Bronchial epithelial cell (primary cell): ENCODE results near the gene TMED8. TPM values are rescaled to one million over a fixed set of nuclear protein-coding genes. Genes with fewer than 3 reads are reported as not detected.

Source experiments
- DNase-seq: peaks from one replicate; pipeline ENCODE4 v3.0.0-alpha.2; 2010; ENCODE audit warnings: low read depth
- FAIRE-seq: peaks from 2 replicates; lab custom pipeline; 2011; peaks lifted over from hg19 to GRCh38; lab: Jason Lieb, UNC
- H3K27me3 ChIP-seq: 2 replicates; pipeline ENCODE4 v1.5.1; 2011; ENCODE audit warnings: low read length; ENCODE audit not compliant: control insufficient read depth, insufficient read depth
- H3K36me3 ChIP-seq: 2 replicates; pipeline ENCODE4 v1.5.1; 2011; ENCODE audit warnings: low read length; ENCODE audit not compliant: control insufficient read depth, insufficient read depth
- H3K4me3 ChIP-seq: 2 replicates; pipeline ENCODE4 v1.5.1; 2011; ENCODE audit warnings: mild to moderate bottlenecking, low read depth, low read length, control low read depth
- CTCF ChIP-seq: IDR thresholded peaks from 2 replicates; pipeline ENCODE4 v1.5.1; 2011; ENCODE audit warnings: mild to moderate bottlenecking, moderate library complexity, low read length, control low read depth, inconsistent platforms; ENCODE audit not compliant: insufficient read depth, severe bottlenecking
- total RNA-seq: library from RNA; depleted of rRNA; stranded (reverse); fragments of >200 nt; gene quantifications from 2 replicates; pipeline ENCODE4 v1.2.1, GENCODE V29; 2014

Gene TMED8
- total RNA-seq, 1 donor from 2014 or later: 6.8 TPM

- TF ChIP-seq CTCF: no peak
- Histone ChIP-seq H3K36me3 (no peaks in the 10 kb centered on the region), H3K4me3 (no peak overlapping the region), H3K27me3 (no peaks in the 10 kb centered on the region)
- DNase-seq (no peak), FAIRE-seq (no peak)
Observed at GRCh38 chr14:77403768-77404167, 26.9 kb upstream of the TMED8 start.

- Histone ChIP-seq H3K27me3 (no peaks in the 10 kb centered on the region), H3K4me3 (no peak overlapping the region), H3K36me3 (no peaks in the 10 kb centered on the region)
- no peak for TF ChIP-seq CTCF
- no peak for FAIRE-seq
- DNase-seq: no peak
Observed at GRCh38 chr14:77400216-77400615, 23.3 kb upstream of the TMED8 start.

- H3K36me3 ChIP-seq: no peaks in the 10 kb centered on the region
- FAIRE-seq: no peak
- TF ChIP-seq CTCF: no peak
Observed at GRCh38 chr14:77390188-77390587, 13.3 kb upstream of the TMED8 start.

GRCh38 chr14:77378701-77379100 is 1.8 kb upstream of the TMED8 start:
- no peaks in the 10 kb centered on the region for H3K36me3 ChIP-seq
- H3K27me3 ChIP-seq: no peaks in the 10 kb centered on the region
- H3K4me3 ChIP-seq: no peak overlapping the region
- DNase-seq (no peak), FAIRE-seq (no peak)
- TF ChIP-seq CTCF: no peak

More at GRCh38 chr14:77390188-77390587, 13.3 kb upstream of the TMED8 start:
- H3K27me3 ChIP-seq: no peaks in the 10 kb centered on the region
- DNase-seq: no peak
- no peak overlapping the region for H3K4me3 ChIP-seq

- Histone ChIP-seq H3K4me3 (peak overlapping the region; percentile 52), H3K36me3 (no peaks in the 10 kb centered on the region), H3K27me3 (no peaks in the 10 kb centered on the region)
- TF ChIP-seq CTCF: no peak
- DNase-seq (no peak), FAIRE-seq (no peak)
Observed at GRCh38 chr14:77377502-77377844, 579 bp upstream of the TMED8 start.
